ENCODE data around the gene STXBP4.

The STXBP4 gene

GRCh38 chr17:55089256-55089655 lies 120.7 kb downstream of the STXBP4 start:
- in situ Hi-C loops (cut with HindIII; ENCODE audit: low pct_ligation_motif_present, low sequenced_read_pairs): no loop called here
- Histone ChIP-seq H3K36me3 (replicated peaks) (no peaks in the 10 kb centered on the region), H3K27me3 (replicated peaks) (no peaks in the 10 kb centered on the region), H3K4me3 (ENCODE audit: low read depth, low read length) (no peak overlapping the region), H3K27ac (no peak overlapping the region)
- no peak for DNase-seq
- no peak for TF ChIP-seq CTCF (IDR thresholded peaks at IDR 0.05; ENCODE audit: low read depth, low read length, missing control alignments)

- Histone ChIP-seq H3K27me3 (replicated peaks) (no peaks in the 10 kb centered on the region), H3K27ac (no peak overlapping the region), H3K4me3 (ENCODE audit: low read depth, low read length) (no peak overlapping the region), H3K36me3 (replicated peaks) (no peaks in the 10 kb centered on the region)
- TF ChIP-seq CTCF (IDR thresholded peaks at IDR 0.05; ENCODE audit: low read depth, low read length, missing control alignments): no peak
- DNase-seq: peak; percentile 4
- in situ Hi-C loops (cut with HindIII; ENCODE audit: low pct_ligation_motif_present, low sequenced_read_pairs): no loop called here
Observed at GRCh38 chr17:55090079-55090492, 121.5 kb downstream of the STXBP4 start.

- in situ Hi-C loops (cut with HindIII; ENCODE audit: low pct_ligation_motif_present, low sequenced_read_pairs): no loop called here
- Histone ChIP-seq H3K36me3 (replicated peaks) (no peaks in the 10 kb centered on the region), H3K4me3 (ENCODE audit: low read depth, low read length) (no peak overlapping the region), H3K27me3 (replicated peaks) (no peaks in the 10 kb centered on the region), H3K27ac (no peak overlapping the region)
- peak; percentile 6 for DNase-seq
- TF ChIP-seq CTCF (IDR thresholded peaks at IDR 0.05; ENCODE audit: low read depth, low read length, missing control alignments): no peak
Observed at GRCh38 chr17:55093353-55093752, 124.8 kb downstream of the STXBP4 start.

- TF ChIP-seq CTCF (IDR thresholded peaks at IDR 0.05; ENCODE audit: low read depth, low read length, missing control alignments): no peak
- Histone ChIP-seq H3K27ac (no peak overlapping the region), H3K4me3 (ENCODE audit: low read depth, low read length) (no peak overlapping the region), H3K27me3 (replicated peaks) (no peaks in the 10 kb centered on the region), H3K36me3 (replicated peaks) (no peaks in the 10 kb centered on the region)
- in situ Hi-C loops (cut with HindIII; ENCODE audit: low pct_ligation_motif_present, low sequenced_read_pairs): no loop called here
- DNase-seq: no peak
Observed at GRCh38 chr17:55098765-55099164, 130.2 kb downstream of the STXBP4 start.

GRCh38 chr17:55110521-55110920 lies 142.0 kb downstream of the STXBP4 start:
- H3K4me3 ChIP-seq (ENCODE audit: low read depth, low read length): no peak overlapping the region
- H3K27me3 ChIP-seq (replicated peaks): no peaks in the 10 kb centered on the region
- TF ChIP-seq CTCF (IDR thresholded peaks at IDR 0.05; ENCODE audit: low read depth, low read length, missing control alignments): no peak
- DNase-seq: no peak
- no peak overlapping the region for H3K27ac ChIP-seq
- in situ Hi-C loops (cut with HindIII; ENCODE audit: low pct_ligation_motif_present, low sequenced_read_pairs): no loop called here
- no peaks in the 10 kb centered on the region for H3K36me3 ChIP-seq (replicated peaks)

GRCh38 chr17:55114283-55114682 lies 145.7 kb downstream of the STXBP4 start:
- H3K27me3 ChIP-seq (replicated peaks): no peaks in the 10 kb centered on the region
- in situ Hi-C loops (cut with HindIII; ENCODE audit: low pct_ligation_motif_present, low sequenced_read_pairs): no loop called here
- DNase-seq: no peak

More at GRCh38 chr17:55114283-55114682, 145.7 kb downstream of the STXBP4 start:
- no peak overlapping the region for H3K27ac ChIP-seq
- no peaks in the 10 kb centered on the region for H3K36me3 ChIP-seq (replicated peaks)
- no peak for TF ChIP-seq CTCF (IDR thresholded peaks at IDR 0.05; ENCODE audit: low read depth, low read length, missing control alignments)
- H3K4me3 ChIP-seq (ENCODE audit: low read depth, low read length): no peak overlapping the region
